ENCODE results near the gene EVX2.

GRCh38 chr2:176114930-176115625 lies 31.3 kb upstream of the EVX2 start:
- TF ChIP-seq CTCF (conservative IDR thresholded peaks at IDR 0.05), result no peak
- no peak for TF ChIP-seq ZFX (IDR thresholded peaks at IDR 0.05)
